Measurements from ENCODE around the gene EFHB.

- TF ChIP-seq FOXM1 (CRISPR knock-in tag; IDR thresholded peaks at IDR 0.05) (no peak), TCF12 (IDR thresholded peaks at IDR 0.05) (no peak), TCF12 (CRISPR knock-in tag; IDR thresholded peaks at IDR 0.05) (no peak), POLR2A (IDR thresholded peaks at IDR 0.05; ENCODE audit: insufficient read depth in 1 of 2, low read depth in 2 of 2, low read length in 2 of 2) (no peak), NFYB (CRISPR knock-in tag; IDR thresholded peaks at IDR 0.05) (no peak), RFX5 (IDR thresholded peaks at IDR 0.05; ENCODE audit: low read depth, low read length) (no peak), AKAP8 (CRISPR knock-in tag; IDR thresholded peaks at IDR 0.05) (no peak), ZSCAN29 (CRISPR knock-in tag; conservative IDR thresholded peaks at IDR 0.05) (no peak), REL (CRISPR knock-in tag; conservative IDR thresholded peaks at IDR 0.05) (no peak), CTCF (CRISPR knock-in tag; IDR thresholded peaks at IDR 0.05) (no peak), CAMTA2 (CRISPR knock-in tag; IDR thresholded peaks at IDR 0.05; ENCODE audit: borderline replicate concordance) (no peak)
Observed at GRCh38 chr3:19945534-19945933, 11.5 kb upstream of the EFHB start.

All from HepG2 (cell line).